Parathyroid adenoma (tissue), 2 donors: ENCODE results near the gene GJB4.

ENCODE experiments used
- H2AFZ ChIP-seq: fragments of 300-600 bp; sonication (generic); one replicate; pipeline ENCODE4 v1.7.0; 2017; ENCODE audit warnings: antibody characterized with exemption, mild to moderate bottlenecking
- H3K27ac ChIP-seq: fragments of 300-600 bp; sonication (generic); one replicate; pipeline ENCODE4 v1.7.0; 2017
- H3K27me3 ChIP-seq: fragments of 300-600 bp; sonication (generic); one replicate; pipeline ENCODE4 v1.7.0; 2017; ENCODE audit warnings: low read length; ENCODE audit not compliant: control insufficient read depth, insufficient read depth
- H3K36me3 ChIP-seq: fragments of 300-600 bp; sonication (generic); one replicate; pipeline ENCODE4 v1.7.0; 2017; ENCODE audit warnings: low read length; ENCODE audit not compliant: control insufficient read depth, insufficient read depth
- H3K4me1 ChIP-seq: fragments of 300-600 bp; sonication (generic); one replicate; pipeline ENCODE4 v1.7.0; 2017; ENCODE audit warnings: control low read depth
- H3K4me2 ChIP-seq: fragments of 300-600 bp; sonication (generic); one replicate; pipeline ENCODE4 v1.7.0; 2017; ENCODE audit warnings: low read length
- H3K4me3 ChIP-seq: fragments of 300-600 bp; sonication (generic); one replicate; pipeline ENCODE4 v1.7.0; 2017; ENCODE audit warnings: low read depth, low read length
- H3K79me2 ChIP-seq: fragments of 300-600 bp; sonication (generic); one replicate; pipeline ENCODE4 v1.7.0; 2017; ENCODE audit warnings: control low read depth
- H3K9ac ChIP-seq: fragments of 300-600 bp; sonication (generic); one replicate; pipeline ENCODE4 v1.7.0; 2017; ENCODE audit warnings: mild to moderate bottlenecking
- H3K9me3 ChIP-seq: fragments of 300-600 bp; sonication (generic); one replicate; pipeline ENCODE4 v1.7.0; 2017; ENCODE audit warnings: low read length; ENCODE audit not compliant: control insufficient read depth
- TF ChIP-seq, protein P1 (sequence below): fragments of 300-600 bp; sonication (generic); IDR thresholded peaks from one replicate; pipeline ENCODE4 v1.7.0; 2017; ENCODE audit warnings: antibody characterized with exemption, mild to moderate bottlenecking
- donor health status: primary hyperparathyroidism.

The GJB4 gene

DNA sequence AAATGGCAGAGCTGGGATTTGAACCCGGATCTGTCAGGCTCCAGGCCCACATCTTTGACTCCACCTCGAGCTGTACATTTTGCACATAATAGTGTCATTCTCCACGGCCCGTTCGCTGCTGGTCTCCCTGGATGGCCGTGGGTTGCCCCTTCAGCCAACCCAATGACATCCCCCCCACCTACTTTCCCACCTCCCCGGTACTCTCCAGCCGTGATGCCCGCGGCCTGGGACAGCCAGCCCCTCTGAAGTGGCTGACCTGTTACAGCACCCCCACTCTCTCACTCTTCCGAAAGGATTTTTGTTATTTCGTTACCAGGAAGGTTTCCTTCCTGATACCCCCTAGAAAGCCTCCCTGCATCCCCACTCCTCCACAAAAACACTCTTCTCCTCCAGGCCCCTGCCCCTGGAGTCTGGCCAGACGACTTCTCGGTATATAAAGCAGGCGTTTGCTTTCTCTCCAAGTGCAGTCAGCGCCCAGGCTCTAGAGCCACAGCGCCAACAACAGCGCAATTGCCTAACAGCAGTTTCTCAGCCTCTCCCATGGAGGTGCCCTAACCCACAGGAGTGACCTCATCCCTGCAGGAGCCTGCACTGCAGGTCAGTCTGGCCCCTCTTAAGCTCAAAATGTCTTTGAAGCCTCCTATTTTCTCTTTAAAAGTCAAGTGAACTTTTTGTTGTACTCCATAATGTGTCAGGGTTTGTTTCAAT, 19.2 kb upstream of the GJB4 start:
- no peaks in the 10 kb centered on the region for H3K36me3 ChIP-seq
- TF ChIP-seq, protein P1, sequence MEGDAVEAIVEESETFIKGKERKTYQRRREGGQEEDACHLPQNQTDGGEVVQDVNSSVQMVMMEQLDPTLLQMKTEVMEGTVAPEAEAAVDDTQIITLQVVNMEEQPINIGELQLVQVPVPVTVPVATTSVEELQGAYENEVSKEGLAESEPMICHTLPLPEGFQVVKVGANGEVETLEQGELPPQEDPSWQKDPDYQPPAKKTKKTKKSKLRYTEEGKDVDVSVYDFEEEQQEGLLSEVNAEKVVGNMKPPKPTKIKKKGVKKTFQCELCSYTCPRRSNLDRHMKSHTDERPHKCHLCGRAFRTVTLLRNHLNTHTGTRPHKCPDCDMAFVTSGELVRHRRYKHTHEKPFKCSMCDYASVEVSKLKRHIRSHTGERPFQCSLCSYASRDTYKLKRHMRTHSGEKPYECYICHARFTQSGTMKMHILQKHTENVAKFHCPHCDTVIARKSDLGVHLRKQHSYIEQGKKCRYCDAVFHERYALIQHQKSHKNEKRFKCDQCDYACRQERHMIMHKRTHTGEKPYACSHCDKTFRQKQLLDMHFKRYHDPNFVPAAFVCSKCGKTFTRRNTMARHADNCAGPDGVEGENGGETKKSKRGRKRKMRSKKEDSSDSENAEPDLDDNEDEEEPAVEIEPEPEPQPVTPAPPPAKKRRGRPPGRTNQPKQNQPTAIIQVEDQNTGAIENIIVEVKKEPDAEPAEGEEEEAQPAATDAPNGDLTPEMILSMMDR = no peak

DNA sequence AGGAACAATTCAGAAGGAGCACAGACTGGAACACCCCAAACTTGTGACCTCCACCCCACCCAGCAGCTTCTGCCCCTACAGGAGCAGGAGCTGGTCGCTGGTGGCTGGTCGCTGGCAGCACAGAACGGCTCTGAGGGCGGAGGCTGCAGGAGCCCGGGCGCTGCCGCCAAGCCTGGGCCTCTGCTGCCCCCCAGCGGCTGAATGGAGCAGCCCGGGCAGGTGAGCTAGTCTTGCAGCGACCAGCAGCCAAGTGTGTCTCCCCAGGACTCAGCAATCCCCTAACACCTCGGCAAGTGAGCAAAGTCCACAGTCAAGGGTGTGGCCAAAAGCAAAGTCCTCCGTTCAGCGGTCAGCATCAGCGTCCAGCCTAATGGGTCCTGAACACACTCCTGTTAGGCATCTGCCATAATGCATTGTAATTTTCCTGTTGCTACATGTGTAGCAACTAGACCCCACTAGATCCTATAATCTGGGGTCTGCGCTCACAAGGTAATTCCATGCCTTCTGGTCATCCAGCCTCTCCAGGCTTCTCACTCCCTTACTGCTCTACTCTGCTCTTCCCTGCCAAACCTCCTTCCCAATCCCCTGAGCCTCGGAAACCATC, 16.8 kb upstream of the GJB4 start:
- H3K4me2 ChIP-seq = no peak overlapping the region
- TF ChIP-seq, protein P1 = peak; percentile 81
- no peak overlapping the region for H2AFZ ChIP-seq
- H3K4me1 ChIP-seq = no peaks in the 10 kb centered on the region
- no peaks in the 10 kb centered on the region for H3K36me3 ChIP-seq
- no peaks in the 10 kb centered on the region for H3K79me2 ChIP-seq
- H3K9me3 ChIP-seq = no peaks in the 10 kb centered on the region
- H3K4me3 ChIP-seq = no peak overlapping the region
- H3K27me3 ChIP-seq = no peaks in the 10 kb centered on the region
- no peak overlapping the region for H3K27ac ChIP-seq
- no peak overlapping the region for H3K9ac ChIP-seq

More for the DNA sequence above, 19.2 kb upstream of the GJB4 start:
- H2AFZ ChIP-seq = no peak overlapping the region
- H3K27me3 ChIP-seq = no peaks in the 10 kb centered on the region
- no peaks in the 10 kb centered on the region for H3K79me2 ChIP-seq
- H3K9ac ChIP-seq = no peak overlapping the region
- no peaks in the 10 kb centered on the region for H3K9me3 ChIP-seq
- no peak overlapping the region for H3K4me3 ChIP-seq
- H3K4me2 ChIP-seq = no peak overlapping the region
- no peak overlapping the region for H3K27ac ChIP-seq
- H3K4me1 ChIP-seq = no peaks in the 10 kb centered on the region

GRCh38 chr1:34743775-34744174, 15.8 kb upstream of the GJB4 start:
- Histone ChIP-seq H3K27me3 (no peaks in the 10 kb centered on the region), H3K9me3 (no peaks in the 10 kb centered on the region), H3K9ac (no peak overlapping the region), H3K4me2 (no peak overlapping the region), H3K4me1 (no peaks in the 10 kb centered on the region), H2AFZ (no peak overlapping the region), H3K27ac (no peak overlapping the region), H3K79me2 (no peaks in the 10 kb centered on the region), H3K36me3 (no peaks in the 10 kb centered on the region), H3K4me3 (no peak overlapping the region)
- TF ChIP-seq, protein P1 = no peak

DNA sequence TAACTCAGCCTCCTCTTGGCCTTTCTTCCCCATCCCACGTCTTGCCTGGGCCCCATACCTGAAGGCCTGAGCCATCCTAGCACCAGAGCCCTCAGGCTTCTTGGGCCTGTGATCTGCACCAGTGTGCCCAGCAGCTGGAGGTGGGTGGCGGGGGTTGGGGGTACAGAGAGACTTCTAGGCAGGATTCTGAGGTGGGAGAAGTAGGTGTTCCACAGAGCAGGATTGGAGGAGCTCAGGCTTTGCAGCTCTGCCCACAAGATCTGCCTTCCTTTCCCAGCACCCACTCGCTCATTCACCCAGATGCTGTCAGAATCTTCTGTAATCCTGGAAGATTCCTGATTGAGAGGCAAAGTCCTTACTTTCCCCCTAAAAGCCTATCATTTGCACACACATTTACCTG, 14.7 kb upstream of the GJB4 start:
- Histone ChIP-seq H3K4me2 (no peak overlapping the region), H3K79me2 (no peaks in the 10 kb centered on the region), H3K9ac (no peak overlapping the region), H3K9me3 (no peaks in the 10 kb centered on the region), H3K4me1 (no peaks in the 10 kb centered on the region), H3K4me3 (no peak overlapping the region), H3K36me3 (no peaks in the 10 kb centered on the region), H3K27ac (no peak overlapping the region), H2AFZ (no peak overlapping the region), H3K27me3 (no peaks in the 10 kb centered on the region)
- TF ChIP-seq, protein P1 = no peak

DNA sequence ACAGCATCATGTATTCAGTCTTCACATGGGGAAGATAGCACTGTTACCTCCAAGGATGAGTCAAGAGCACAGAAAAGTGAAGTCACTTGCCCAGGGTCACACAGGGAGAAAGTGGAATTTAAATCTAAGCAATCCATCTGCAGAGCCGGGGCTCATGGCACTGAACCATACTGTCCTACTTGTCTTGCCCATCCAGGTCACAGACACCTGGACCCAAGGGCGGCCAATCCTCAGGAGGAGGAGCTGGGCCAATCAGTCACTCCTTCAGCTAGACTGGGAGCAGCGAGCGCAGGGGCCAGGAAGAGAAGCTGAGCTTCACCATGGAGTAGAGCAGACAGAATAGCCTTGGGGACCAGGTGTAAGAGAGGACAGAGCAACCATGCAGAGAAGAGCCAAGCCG, 13.9 kb upstream of the GJB4 start:
- no peaks in the 10 kb centered on the region for H3K9me3 ChIP-seq
- TF ChIP-seq, protein P1 = no peak
- no peaks in the 10 kb centered on the region for H3K79me2 ChIP-seq
- no peak overlapping the region for H3K4me3 ChIP-seq
- H3K4me2 ChIP-seq = no peak overlapping the region
- no peak overlapping the region for H3K27ac ChIP-seq
- H3K4me1 ChIP-seq = no peaks in the 10 kb centered on the region
- no peak overlapping the region for H3K9ac ChIP-seq
- no peak overlapping the region for H2AFZ ChIP-seq
- no peaks in the 10 kb centered on the region for H3K27me3 ChIP-seq
- H3K36me3 ChIP-seq = no peaks in the 10 kb centered on the region
